NCI-H1417 treated with DMSO at 0.1 percent for 48 hours (cell line): Measurements from ENCODE around the gene PRKCE.

Experiments
- DNase-seq: peaks from one replicate; lab custom pipeline; 2025; lab: John Stamatoyannopoulos, UW

Gene PRKCE

DNA sequence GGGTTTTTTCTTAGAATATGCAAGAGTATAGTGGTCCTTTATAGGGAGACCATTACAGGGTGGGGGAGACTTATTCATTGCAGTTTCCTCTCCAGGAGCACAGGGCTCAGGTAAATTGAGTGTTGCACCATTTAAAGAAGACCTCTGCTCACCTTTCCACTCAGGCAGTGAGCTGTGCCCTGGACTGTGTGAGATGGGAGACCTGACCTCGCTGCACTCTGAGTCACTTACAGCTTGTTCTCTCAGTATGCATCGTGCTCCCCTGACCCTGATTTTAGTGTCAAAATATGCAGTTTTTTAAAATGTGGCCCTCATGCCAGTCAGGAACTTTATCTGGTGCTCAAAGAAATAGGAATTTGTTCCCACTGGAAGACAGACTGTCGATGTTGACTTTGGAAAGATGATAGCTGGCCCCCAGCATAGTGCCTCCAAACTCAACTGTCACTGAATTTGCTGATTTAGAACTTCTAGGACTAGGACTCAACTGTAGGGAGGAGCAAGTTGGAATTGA lies 499.0 kb downstream of the PRKCE start:
- no peak for DNase-seq

DNA sequence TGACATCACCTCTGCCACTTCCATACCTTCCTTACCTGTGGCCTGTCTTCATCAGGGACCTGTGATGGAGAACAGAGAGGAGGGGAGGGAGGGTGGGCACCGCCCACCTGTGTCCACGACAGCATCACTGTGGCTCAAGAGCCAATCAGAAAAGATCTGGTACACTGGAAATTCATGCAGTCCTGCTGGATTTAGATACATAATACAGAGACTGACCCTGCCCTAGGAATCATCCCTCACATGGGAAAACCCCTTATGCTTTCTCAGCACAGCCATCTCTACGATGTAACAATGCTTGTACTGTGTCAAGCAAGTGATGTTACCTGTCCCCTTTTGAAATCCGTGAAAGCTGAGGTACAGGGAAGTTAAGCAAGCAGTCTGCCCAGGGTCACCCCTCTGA lies 500.1 kb downstream of the PRKCE start:
- DNase-seq, result no peak

GRCh38 chr2:46153996-46154753 lies 502.7 kb downstream of the PRKCE start:
- DNase-seq, result no peak

- no peak for DNase-seq
Observed at GRCh38 chr2:46157072-46157965, 505.8 kb downstream of the PRKCE start.

DNA sequence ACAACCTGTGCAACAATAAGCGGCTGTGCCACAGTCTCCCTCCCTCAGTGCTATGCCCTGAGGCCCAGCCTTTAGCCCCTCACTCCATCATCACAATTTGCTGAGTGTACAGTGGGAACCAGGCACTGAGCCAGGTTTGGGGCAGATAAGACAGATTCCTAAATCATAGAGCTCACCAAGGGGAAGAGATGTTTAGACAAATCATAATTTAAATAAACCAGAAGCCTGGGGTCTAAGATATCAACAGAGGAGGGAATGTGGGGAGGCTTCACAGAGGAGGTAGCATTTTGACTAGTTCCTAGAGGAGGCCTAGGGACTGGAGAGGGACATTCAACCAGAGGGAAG lies 506.5 kb downstream of the PRKCE start:
- DNase-seq, result no peak

GRCh38 chr2:46158661-46159060 lies 507.2 kb downstream of the PRKCE start:
- DNase-seq, result no peak

GRCh38 chr2:46160326-46160725 lies 508.9 kb downstream of the PRKCE start:
- no peak for DNase-seq

- no peak for DNase-seq
Observed at GRCh38 chr2:46161315-46161714, 509.8 kb downstream of the PRKCE start.

GRCh38 chr2:46161911-46162310 lies 510.4 kb downstream of the PRKCE start:
- DNase-seq, result no peak

GRCh38 chr2:46162329-46163097 lies 511.0 kb downstream of the PRKCE start:
- no peak for DNase-seq

DNA sequence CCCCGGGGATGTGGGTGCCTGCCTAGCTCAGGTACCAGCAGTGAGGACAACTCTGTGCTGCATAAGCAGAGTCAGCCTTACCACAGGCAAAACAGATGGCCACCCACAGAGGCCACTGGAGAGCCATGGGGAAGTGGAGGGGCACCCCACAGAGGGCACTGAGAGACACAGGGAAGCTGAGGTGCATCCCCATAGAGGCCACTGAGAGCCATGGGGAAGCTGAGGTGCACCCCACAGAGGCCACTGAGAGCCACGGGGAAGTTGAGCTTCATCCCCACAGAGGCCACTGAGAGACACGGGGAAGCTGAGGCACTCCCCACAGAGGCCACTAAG lies 511.6 kb downstream of the PRKCE start:
- DNase-seq, result no peak

- DNase-seq, result no peak
Observed at GRCh38 chr2:46163804-46164528, 512.5 kb downstream of the PRKCE start.

DNA sequence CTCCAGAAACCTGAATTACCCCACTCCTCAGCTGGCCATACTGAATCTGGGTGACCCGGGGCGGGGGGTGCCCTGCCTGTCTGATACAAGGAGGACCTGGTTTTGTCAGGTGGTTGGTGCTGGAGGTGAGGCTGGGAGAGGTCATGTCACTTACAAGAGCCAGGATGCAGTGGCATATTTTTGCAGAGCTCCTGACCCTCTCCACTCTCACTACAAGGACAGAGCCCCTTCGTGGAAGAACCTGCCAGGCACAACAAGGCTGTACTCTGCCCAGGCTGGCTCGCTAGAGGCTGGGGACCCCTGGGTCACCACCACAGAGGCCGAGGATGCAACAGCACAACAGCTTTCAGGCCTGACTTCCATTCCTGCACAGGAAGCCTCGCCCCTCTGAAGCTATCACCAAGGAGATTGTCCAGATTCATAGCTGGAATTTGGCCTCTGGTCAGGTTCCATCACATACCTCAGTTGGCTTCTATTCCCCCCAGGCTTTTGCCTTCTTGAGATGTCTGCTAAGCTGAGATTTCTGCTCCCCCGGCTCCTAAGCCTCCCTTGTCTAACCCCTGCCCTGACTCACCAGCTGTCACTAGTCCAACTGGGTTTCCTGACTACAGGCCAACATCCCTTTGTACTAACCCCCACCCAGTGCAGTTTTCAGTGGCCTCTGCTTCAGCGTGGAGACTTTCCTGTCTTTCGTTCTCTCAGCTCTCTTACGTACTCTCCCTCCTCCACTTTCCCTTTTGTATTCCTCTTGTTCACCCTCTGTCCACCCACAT lies 513.2 kb downstream of the PRKCE start:
- DNase-seq, result no peak

DNA sequence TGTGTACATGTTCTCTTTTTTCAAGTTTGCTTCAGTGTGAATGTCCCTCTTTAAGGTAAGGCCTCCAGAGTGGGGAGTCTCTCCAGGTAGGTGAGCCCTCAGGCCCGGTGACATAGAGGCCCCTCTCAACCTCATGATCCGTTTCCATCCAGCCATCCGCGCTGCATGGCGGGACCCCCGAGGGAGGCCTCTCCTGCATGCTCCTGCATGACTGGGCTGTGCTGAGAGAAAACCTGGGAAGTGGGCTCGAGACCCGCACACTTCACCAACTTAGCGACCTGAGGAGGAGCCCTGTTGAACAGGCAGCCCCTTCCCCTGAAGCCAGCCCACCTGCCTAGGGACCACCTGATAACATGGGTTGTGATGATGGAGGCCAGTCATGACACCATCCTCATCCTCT lies 514.4 kb downstream of the PRKCE start:
- no peak for DNase-seq

GRCh38 chr2:46167406-46167805 lies 515.9 kb downstream of the PRKCE start:
- DNase-seq, result no peak

- no peak for DNase-seq
Observed at GRCh38 chr2:46167924-46168323, 516.4 kb downstream of the PRKCE start.

GRCh38 chr2:46169467-46169866 lies 518.0 kb downstream of the PRKCE start:
- no peak for DNase-seq

DNA sequence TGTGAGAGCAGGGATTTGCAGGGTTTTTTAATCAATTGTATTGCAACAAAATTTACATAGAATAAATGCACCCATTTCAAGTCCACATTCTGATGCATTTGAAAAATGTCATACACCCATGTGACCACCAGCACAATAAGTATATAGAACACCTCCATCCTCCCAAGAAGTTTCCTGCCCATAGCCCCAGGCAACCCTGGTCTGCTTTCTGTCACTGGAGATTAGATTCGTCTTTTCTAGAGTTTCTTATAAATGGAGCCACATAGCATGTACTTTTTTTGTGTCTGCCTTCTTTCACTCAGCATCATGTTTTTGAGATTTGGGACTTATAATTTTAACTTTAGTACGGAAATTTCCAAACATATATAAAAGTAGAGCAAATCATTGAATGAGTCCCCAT lies 518.6 kb downstream of the PRKCE start:
- DNase-seq, result no peak

GRCh38 chr2:46170611-46171350 lies 519.3 kb downstream of the PRKCE start:
- DNase-seq, result no peak

GRCh38 chr2:46171411-46171953 lies 520.0 kb downstream of the PRKCE start:
- no peak for DNase-seq
